NAMALWA (cell line): ENCODE results near the gene MID1.
"Not testable (repeated sequence)": the region's sequence is repeated elsewhere in the genome, so short reads cannot be mapped to it uniquely, and the experiment has no call there.

ENCODE experiments used
- DNase-seq: peaks from one replicate; pipeline ENCODE4 v3.0.0-alpha.2; 2015; ENCODE audit warnings: low spot score

Gene MID1

GRCh38 chrX:10617186-10617998, 3.0 kb downstream of the MID1 start:
- DNase-seq = no peak

DNA sequence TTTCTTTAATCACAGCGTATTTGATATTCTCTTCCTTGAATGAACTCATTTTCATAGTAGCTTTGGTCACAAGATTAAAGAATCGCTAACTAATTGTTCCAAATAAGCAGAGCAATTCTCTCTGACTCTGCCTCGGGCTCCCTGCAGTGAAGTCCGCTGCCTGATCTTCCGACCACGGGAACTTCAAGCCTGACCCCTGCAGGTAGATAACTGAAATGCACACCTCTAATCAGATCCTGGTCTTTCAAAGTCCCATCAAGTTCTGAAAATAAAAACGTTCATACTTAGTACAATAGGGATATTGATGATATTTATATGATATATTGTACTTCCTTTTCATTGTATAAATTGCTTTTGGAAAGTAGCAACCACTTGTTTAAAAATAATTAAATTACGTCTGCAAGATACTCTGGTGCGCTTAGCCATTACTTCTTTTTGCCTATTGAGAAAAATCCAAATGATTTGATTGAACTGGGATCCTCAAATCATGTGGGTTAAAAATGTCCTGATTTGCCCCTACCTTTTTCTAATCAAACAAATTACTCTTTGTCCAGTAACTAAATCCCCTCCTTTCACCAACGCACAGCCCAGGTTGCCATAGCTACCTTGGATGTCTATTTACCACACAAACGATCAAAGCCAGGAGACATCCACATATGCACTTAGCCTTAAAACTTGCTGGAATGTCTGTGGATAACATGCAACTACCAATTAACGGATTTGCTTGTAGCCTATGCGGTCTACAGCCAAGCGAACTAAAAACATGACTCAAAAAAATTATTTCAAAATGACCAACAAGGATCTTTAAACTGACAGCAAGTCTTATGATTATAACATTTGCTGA, 4.2 kb downstream of the MID1 start:
- DNase-seq = peak; percentile 32

DNA sequence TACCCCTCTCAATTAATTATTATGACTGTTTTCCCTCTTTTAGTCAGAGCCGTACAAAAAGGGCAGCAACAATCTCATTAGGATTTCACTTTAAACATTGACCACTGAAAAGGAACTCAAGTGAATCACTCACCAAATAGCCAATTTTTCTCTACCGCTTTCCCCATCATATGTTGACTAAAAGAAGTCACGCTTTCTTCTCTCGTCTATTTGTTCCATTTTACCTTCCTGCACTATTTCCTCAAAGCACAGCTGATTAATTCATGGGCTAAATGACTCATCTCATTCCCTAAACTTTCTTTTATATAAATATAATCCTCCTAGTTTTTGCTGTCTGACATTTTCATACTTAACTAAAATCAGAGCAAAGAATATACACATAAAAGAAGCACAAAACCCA, 8.2 kb downstream of the MID1 start:
- DNase-seq = no peak

GRCh38 chrX:10611441-10612090, 8.8 kb downstream of the MID1 start:
- DNase-seq = no peak

DNA sequence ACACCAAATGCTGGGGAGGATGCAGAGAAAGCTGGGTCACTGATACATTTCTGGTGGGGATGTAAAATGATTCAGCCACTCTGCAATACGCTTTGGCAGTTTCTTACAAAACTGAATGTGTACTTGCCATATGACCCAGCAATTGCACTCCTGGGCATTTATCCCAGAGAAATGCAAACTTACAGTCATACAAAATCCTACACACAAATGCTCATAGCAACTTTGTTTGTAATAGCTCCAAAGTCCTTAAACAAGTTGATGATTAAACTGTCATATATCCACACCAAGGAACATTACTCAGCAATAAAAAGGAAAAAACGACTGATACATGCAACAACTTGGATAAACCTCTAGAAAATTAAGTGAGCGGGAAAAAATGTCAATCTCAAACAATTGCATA, 12.3 kb downstream of the MID1 start:
- DNase-seq = no peak

GRCh38 chrX:10607233-10607632, 13.2 kb downstream of the MID1 start:
- no peak for DNase-seq

GRCh38 chrX:10603612-10604011, 16.8 kb downstream of the MID1 start:
- DNase-seq = no peak

GRCh38 chrX:10602646-10603045, 17.7 kb downstream of the MID1 start:
- DNase-seq = no peak

DNA sequence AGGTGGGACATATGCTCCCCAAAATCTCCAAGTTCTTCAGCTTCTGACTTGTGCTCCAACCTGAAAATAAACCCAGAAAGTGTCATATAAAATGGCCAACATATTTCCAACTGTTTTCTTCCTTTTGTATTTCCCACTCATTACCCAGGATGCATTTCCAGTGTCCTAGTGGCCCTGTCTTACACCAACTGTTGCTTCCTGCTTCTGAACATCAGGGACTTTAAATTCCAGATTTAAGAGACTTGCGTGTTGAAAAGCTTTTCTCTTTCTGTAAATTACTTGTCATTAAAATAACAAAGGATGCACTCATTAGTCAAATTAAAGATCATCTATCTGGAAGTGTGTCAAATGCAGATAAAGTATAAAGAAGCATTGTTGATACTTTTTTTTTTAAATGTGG, 19.9 kb downstream of the MID1 start:
- no peak for DNase-seq

GRCh38 chrX:10598540-10598939, 21.8 kb downstream of the MID1 start:
- DNase-seq = no peak

DNA sequence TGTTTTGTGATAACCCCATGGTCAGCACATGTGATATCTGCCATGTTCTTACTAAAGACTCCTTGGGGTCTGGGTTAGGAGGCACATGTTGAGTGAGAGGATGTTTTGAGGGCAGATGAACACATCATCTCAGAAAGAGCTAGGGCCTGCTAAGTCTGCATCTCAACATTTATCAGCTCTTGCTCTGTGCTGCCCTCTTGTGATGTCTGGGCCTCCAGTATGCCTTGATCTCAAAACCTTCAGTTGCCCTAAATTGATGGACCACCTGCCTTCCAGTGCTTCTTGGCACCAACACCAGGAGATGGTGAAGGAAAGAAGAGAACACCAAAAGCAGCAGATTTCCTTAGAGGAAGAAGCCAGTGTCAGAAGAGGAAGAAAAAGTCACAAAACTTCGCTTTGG, 22.5 kb downstream of the MID1 start:
- DNase-seq = peak; percentile 36

DNA sequence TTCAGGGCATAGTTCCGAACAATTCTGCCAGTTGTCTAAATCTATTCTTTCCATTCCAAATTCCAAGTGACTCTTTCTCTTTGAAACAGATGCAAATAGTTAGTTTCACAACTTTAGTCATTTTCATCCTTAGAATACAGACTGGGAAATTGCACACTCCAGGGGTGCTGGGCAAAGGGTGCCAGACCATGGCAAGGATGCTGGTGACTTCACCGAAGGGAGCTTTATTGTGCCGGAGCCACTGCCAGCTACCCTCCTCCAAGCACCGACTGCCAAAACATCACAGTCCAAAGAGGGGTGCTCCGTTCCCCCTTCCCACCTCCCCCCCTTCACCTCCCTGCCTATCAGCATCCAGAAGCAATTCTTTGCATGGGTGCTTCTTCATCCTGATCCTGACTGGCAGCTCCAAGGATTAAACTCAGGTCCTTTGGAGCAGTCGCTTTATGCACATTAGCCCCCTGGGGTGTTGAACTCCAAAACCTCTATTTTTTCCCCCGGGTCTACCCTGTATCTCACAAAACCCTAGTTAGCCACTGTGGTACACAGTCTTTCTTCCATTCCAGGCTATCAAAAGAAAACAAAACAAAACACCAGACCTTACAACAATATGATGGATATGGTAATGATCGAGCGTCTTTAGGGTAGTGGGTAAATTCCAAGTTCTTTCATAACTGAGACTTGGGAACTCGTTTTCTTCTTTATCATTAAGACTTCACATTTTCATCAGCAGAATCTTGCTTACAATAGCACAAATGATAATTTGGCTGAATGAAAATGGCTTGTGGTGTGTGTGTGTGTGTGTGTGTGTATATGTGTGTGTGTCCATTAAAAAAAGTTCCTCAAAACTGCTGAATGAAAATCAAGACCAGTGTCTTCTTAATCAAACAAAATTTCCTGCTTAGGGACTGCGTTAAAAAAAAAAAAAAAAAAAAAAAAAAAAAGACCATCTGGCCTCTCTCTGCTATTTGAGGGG, 28.7 kb downstream of the MID1 start:
- no peak for DNase-seq

DNA sequence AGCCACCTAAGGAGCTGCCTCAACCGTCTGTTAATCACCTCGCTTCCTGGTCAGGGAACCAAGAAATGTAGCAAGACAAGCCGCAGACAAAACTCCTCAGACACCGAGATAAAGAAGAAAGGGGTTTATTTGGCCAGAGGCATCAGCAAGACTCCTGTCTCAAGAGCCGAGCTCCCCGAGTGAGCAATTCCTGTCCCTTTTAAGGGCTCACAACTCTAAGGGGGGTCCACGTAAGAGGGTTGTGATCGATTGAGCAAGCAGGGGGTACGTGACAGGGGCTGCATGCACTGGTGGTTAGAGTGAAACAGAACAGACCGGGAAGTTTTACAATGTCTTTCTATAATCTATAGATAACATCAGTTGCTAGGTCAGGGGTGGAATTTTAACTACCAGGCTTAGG, 30.6 kb downstream of the MID1 start:
- DNase-seq = not testable (repeated sequence)

DNA sequence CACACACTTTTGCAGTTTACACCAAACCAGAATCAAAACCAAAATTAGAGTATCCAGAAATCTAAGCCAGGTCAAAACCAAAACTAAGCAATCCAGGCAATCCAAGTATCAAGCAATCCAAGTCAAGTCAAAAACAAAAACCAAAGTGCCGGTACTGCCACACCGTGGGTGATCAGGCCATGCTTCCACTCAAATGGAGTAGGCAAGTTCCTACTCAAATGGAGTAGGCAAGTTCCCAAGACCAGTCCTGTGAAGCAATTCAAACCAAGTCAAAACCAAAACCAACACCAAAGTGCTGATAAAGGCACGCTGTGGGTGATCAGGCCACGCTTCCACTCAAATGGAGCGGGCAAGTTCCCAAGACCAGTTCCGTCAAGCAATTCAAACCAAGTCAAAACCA, 31.3 kb downstream of the MID1 start:
- no peak for DNase-seq

GRCh38 chrX:10584882-10585281, 35.5 kb downstream of the MID1 start:
- not testable (repeated sequence) for DNase-seq

DNA sequence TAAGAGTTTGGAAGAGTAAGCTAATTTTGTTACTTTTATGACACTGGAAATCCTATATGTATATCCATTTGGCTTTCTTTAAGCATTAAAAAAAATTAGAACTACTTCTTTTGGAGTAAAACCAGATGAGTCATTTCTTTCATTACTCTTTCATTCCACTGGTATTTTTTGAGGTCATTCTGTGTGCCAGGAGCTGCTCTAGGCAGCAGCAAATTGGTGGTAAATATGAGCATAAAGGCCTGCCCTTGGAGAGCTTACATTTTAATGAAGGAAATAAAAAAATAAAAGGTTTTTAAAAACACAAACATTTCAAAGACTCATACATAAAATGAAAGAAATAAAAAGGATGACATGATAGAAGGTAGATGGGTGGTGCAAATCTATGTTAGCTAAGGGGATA, 37.4 kb downstream of the MID1 start:
- no peak for DNase-seq

GRCh38 chrX:10582215-10582733, 38.1 kb downstream of the MID1 start:
- DNase-seq = no peak

GRCh38 chrX:10579112-10580011, 41.0 kb downstream of the MID1 start:
- DNase-seq = no peak

- DNase-seq = no peak
Measured at GRCh38 chrX:10578527-10578926, 41.9 kb downstream of the MID1 start.

DNA sequence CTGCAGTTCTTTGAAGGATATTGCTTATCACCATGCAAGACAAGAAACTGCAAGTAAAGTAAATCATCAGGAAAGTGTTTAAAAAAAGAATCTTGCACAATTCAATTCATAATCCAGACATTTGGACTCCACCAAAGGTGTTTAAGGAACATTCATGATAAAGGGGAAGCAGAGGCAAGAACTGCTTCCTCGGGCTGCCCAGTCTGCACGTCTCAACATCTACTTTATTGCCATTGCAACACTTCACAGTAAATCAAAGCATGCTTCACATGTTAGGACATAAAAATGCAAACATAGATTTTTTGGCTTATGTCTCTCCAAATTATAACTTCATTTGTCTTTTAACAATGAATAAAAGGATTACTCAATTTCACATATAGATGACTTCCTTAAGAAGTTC, 42.5 kb downstream of the MID1 start:
- DNase-seq = no peak
